Lung microvascular endothelial cell (primary cell): ENCODE measurements around the gene IPO7. TPM values are rescaled to one million over a fixed set of nuclear protein-coding genes. Genes with fewer than 3 reads are reported as not detected.
"Not testable (repeated sequence)": the region's sequence is repeated elsewhere in the genome, so short reads cannot be mapped to it uniquely, and the experiment has no call there.

ENCODE experiments used
- DNase-seq, 2 donors: peaks; one replicate each; pipeline versions ENCODE4 v3.0.0 to v3.0.0-alpha.2; 2010; ENCODE audit warnings: low read depth in 2 of 2
- total RNA-seq: library from RNA; depleted of rRNA; stranded (reverse); fragments of >200 nt; gene quantifications from 2 replicates; pipeline ENCODE4 v1.2.1, GENCODE V29; 2014

The IPO7 gene
- total RNA-seq, 1 donor from 2014 or later = 90.5 TPM

DNA sequence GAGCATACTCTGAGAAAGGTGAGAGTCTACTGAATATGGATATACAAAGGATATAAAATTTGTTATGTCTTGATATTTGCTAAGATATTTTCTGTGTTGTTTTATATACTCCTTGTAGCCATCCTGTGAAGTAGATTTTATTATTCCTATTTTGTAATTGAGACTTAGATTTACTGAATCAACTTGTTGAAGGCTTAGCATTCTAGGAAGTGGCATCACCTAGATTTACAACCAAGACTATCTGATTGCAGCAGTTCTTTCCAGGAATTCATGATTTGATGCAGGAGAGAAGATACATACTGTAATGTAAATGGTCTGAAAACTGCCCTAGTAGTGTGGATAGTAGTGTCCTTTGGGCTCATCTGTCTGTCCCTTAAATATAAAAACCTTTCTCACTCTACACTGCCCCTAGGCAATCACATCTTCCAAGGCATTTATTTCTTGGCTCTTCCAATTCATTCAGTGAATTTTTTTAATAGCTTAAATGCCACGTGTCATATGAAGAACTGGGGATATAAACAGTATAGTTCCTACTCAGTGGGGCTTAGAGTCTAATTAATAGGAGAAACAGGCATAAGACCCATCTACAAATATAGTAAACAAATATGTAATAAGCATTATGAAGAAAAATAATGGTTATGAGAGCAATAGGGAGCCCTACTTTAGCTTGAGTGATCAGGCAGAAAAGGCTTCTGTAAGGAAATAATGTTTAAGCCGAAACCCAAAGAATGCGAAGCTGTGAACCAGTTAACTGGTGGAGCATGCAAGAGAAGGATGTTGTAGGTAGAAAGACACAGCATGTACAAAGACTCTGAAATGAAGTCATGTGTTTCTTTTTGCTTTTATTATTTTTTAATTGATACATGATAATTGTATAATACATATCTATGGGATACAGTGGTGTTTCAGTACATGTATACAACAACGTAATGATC lies 13.6 kb downstream of the IPO7 start:
- DNase-seq = no peak

DNA sequence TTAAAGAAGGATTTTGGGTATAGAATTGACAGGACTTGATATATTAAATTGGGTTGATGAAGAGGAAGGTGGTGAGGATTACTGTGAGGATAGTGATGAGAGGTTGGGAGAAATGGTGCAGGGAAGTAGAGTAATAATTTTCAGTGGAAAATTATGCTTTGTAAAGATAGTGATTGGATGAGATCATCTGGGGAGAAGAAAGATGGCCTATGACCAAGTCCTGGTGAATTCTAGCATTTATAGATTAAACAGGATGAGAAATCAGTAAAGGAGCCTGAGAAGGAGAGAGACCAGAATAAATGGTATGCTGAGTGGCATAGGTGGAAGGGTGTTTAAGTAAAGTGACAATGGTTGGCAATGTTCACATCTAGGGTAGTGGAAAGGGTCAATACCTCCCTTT lies 15.0 kb downstream of the IPO7 start:
- DNase-seq = no peak

DNA sequence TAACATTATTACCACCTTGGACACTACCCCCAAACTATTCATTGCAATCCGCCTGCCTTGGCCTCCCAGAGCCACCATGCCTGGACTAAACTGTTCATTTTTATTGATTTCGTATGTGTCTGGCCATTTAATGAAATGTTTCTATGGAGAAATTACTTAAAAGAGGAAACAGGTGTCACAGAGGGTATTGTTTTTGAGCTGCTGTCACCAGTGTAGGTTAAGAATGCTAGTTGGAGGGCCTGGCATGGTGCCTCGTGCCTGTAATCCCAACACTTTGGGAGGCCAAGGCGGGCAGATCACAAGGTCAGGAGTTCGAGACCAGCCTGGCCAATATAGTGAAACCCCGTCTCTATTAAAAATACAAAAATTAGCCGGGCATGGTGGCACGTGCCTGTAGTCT lies 17.4 kb downstream of the IPO7 start:
- peak; percentile 13 to 72 for DNase-seq

DNA sequence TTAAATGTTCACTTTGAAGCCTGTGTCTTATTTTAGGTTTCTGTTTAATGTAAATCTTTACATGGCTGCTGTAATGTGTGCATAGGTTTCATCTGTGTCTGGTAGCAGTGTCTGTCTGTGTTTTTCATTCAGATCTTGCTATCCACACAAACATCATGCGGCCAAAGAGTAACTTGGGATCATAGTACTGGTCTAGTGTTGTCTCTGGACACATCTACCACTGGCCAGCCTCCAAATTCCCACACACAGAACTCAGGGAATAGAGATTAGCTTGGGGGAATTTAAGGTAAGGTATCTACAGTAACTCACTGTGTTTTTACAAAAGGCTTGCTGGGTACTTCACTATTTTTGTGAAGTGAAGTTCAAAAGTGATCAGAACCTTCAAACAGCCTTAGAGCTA lies 44.3 kb downstream of the IPO7 start:
- peak in 1 of 2 donors; percentile 13 for DNase-seq

DNA sequence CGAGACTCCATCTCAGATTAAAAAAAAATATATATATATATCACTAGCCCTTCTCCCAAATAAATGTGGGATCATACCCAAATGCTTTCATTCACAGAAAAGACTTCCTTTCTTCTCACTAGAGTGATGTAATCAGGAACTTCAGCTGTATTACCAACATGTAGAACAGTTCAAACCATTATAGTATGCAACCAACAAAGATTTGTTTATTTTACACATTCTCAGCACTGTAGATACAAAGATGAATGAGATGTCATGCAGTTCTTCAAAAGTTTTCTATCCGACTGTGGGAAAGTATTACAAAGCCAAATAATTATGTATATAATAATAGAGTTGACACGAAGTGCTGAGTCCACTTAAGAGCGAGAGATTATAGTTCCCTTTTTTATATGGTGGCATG lies 54.2 kb downstream of the IPO7 start:
- DNase-seq = no peak

DNA sequence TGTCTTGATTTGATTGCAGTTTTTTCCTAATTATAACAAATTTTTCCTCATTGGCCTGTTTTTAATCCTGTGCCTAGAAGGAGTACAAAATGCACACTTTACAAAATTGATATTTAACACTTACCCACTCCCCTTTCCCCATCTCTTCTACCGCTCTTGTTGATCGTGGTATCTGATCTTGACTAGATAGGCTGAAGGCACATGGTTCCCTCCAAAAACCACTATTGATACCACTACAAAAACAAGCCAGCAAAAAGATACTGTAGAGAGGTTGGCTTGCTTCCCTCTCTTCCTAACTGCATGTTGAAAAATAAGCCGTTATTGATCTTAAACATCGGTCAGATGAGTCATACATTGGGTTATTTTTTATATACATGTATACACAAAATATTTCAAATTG lies 61.8 kb downstream of the IPO7 start:
- DNase-seq = no peak

DNA sequence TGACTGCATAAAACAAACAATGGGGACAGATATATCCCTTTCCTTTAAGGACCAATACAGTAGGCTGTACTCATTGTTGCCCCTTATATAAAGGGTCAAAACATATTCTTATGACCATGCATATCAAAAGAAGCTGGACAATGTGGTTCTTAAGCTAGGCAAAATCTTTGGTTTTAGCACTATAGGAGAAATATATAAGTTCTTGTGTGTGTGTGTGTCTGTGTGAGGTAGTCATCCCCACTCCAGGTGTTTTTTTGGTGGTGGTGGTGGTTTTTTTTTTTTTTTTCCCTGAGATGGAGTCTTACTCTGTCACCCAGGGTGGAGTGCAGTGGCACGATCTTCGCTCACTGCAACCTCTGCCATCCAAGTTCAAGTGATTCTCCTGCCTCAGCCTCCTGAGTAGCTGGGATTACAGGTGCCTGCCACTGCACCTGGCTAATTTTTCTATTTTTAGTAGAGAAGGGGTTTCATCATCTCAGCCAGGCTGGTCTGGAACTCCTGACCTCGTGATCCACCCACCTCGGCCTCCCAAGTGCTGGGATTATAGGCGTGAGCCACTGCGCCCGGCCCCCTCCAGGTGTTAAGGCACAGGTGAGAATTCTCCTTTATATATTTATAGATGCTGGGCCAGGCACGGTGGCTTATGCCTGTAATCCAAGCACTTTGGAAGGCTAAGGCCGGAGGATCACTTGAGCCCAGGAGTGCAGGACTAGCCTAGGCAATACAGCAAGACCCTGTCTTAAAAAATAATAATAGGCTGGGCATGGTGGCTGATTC lies 64.3 kb downstream of the IPO7 start:
- no peak for DNase-seq

DNA sequence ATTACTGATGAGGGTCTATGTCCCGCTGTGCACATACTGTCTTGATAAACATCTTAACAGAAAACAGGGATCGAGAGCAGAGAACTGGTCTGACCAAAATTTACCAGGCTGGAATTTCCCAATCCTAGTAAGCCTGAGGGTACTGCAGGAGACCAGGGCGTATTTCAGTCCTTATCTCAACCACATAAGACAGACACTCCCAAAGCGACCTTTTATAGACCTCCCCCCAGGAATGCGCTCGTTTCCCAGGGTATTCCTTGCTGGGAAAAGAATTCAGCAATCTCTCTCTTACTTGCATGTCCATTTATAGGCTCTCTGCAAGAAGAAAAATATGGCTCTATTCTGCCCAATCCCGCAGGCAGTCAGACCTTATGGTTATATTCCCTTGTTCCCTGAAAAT lies 67.6 kb downstream of the IPO7 start:
- DNase-seq = not testable (repeated sequence)

DNA sequence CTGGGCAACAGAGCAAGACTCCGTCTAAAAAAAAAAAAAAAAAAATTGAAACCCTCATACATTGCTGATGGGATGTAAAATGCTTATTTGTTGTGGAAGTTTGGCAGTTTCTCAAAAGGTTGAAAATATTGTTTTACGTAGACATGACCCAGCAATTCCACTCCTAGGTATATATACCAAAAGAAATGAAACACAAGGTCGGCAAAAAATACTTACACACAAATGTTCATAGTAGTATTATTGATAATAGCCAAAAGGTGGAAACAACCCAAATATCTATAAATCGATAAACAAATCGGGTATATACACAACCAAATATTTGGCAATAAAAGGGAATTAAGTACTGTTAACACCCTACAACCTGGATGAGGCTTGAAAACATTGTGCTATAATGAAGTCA lies 71.3 kb downstream of the IPO7 start:
- no peak for DNase-seq

DNA sequence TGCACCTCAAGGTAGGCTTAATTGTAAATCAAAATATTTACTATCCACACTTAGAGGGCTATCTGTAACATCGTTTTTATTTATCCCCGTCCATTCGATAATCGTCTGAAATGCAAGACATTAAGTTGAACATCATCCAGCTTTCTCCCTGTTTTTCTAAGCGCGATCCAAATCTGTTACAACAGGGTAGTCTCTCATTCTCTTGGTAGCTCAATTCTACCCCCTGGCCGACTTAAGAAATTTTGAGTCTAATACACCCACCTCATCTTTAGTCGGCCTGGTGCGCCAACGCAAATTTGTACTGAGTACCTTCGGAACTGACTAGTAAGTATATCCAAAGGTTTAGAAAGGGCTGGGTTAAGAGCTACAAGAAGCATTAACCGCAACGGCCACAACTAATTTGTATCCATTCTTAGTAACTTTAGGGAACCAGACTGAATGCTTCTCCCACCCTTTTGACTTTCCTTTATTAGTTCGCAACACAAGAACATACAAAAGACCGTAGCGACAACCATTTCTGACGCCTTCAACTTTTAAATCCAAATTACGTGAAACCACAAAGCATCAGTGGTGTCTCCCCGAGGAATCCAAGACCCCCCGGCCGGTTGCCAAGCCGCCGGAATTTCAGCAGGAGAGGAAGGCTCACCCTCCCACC lies 75.3 kb downstream of the IPO7 start:
- DNase-seq = peak; percentile 56 to 63

DNA sequence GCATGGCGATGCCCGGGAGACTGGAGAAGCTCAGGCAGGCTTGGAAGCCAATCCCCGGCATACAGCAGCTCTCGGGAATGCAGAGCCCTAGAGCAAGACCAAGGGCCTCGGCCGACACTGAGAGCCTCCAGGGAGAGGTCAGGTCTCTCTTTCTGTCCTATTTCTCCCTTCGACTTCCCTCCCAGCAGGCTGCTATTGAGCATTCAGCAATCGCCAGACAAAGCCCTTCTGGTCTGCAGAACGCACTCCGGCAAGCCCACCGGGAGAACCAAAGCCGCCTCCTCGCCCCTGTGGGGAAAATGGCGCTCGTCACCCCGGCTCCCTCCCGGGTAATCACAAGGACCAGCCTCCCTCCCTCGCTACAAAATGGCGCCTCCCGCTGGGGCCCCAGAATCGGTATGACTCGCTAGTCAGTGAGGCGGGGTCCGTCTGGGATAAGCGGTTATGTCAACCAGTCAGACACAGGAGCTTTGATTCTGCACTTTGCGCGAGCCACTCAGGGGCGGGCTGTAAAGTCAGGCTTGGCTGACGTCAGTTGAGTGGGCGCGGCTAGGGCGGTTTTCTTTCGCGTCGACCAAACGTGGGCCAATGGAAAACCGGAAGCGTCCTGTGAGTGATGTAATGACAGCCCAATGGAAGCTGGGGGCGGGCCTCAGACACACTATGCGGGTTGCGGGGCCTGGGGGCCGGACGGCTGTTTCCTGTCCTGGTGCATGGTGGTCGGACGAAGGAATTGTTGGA lies 76.0 kb downstream of the IPO7 start, which contains the start of gene ZNF143:
TSS of gene ZNF143 (plus strand) at position 691 of the 741 bp plus-strand sequence. CDS start 10,297 bp downstream, outside the sequence.
- peak; percentile 100 for DNase-seq

DNA sequence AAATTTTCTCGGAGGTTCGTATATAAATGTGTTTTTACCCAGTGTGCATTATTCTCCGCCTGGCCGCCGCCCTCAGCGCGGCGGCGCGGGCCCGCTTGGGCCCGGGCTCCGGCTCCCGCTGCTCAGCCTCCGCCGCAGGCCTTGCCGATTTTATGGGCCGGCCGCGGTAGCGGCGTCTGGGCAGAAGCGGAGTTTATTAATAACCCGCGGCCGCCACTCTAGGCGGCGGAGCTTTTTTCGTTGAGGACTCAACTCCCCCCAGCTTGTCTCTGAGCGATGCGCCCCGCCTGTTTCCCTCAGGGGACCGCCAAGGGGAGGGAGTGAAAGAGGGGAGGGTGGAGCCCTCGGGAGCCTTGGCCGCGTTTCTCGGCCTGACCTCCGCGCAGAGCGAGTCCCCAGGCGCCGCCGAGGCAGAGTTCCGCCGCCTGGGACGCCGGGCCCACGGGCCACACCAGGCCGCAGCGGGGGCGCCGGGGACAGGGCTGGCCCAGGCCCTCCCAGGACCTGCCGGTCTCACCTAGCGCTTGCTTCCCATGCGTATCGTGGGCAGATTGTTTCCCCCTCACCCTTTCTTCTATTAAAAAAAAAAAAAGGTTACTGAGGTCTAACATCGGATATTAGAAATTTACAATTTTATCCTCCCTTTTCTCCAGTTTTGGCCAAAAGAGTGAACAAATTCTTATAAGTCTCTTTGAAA lies 76.8 kb downstream of the IPO7 start:
- DNase-seq = peak; percentile 86 to 91

DNA sequence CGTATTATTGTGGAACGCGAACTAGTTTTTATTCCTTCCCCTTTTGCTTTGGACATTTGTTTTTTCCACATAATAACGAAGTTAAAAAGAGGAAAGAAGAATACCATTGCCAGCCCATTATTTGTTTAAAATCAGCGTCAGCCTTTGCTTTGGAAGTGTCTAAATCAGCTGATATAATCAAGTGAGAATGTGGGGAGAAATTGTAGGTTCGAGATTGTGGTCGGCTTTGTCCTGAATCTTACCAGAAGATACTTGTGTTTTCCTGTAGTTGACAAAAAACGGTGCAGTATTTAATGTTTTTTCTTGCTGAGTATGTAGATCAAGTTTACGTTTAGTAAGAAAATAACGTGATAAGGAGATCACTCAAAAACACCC lies 77.3 kb downstream of the IPO7 start:
- DNase-seq = peak; percentile 38 to 41

DNA sequence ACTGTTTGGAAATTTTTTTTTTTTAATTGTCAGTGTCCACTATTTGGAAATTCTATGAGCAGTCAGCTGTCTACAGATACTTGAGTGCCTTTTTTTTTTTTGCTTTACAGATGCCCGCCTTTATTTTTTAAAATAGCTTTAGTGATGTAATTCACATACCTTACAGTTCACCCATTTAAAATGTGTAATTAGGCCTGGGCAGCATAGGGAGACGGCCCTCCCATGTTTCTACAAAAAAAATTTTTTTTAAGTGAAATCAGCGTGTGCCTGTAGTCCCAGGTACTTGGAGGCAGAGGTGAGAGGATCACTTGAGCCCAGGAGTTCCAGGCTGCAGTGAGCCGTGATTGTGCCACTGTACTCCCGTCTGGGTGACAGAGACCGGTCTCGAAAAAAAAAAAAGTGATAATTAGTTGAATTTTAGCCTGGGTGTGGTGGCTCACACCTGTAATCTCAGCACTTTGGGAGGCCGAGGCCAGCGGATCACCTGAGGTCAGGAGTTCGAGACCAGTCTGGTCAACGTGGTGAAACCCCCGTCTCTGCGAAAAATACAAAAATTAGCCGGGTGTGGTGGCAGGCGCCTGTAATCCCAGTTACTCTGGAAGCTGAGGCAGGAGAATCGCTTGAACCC lies 77.8 kb downstream of the IPO7 start:
- DNase-seq = peak in 1 of 2 donors; percentile 1

DNA sequence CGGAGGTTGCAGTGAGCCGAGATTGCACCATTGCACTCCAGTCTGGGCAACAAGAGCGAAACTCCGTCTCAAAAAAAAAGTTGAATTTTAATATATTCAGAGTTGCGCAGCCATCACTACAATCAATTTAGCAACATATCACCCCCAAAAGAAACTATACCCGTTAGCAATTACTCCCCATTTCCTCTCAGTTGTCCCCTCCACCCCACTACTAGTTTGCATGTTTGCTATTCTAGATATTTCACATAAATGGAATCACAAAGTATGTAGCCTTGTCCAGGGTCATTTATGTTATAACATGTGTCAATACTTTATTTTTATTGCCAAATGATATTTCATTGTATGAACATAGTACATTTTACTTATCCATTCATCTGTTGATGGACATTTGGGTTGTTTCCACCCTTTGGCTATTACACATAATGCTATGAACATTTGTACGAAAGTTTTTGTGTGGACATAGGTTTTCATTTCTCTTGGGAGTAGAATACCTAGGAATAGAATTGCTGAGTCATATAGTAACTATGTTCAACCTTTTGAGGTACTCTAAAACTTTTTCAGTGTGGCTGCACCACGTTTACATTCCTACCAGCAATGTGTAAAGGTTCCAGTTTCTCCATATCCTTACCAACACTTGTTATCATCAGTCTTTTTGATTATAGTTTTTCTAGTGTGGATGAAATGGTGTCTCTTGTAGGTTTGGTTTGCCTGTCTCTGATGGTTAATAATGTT lies 78.5 kb downstream of the IPO7 start:
- DNase-seq = no peak

DNA sequence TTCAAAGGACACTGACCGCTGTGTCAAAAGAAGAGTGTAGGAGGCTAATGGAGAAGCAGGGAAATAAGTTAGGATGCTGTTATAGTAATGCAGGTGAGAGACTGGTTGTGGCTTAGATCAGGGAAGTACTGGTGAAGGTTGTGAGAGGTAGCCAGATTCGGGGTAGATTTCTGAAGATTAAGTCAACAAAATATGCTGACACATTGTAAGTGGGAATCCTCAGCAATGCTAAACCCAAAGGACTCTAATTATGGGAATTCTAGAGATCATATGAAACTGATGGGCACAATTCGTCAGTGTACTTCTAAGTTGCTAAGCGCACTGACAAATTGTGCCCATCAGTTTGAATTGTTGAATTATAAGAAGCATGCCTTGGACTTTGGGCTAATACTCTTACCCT lies 86.3 kb downstream of the IPO7 start:
- DNase-seq = no peak

DNA sequence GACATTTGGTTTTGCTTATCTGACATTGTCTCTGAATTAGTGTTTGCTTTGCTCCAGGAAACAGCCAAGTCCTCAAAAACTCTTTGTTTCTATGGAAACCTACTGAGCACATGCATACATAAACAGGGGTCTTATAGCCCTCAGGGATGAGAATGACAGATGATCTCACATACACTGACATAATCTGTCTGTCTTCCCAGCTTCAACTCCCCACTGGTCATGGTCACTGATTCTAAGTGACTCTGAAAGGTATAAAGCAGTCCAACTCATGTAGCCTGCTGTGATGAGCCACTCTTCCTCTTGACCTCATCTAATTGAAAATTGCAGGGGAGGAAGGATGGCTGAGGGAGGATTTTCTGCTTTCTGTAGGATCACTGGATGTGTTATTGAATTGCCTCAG lies 89.0 kb downstream of the IPO7 start:
- no peak for DNase-seq

DNA sequence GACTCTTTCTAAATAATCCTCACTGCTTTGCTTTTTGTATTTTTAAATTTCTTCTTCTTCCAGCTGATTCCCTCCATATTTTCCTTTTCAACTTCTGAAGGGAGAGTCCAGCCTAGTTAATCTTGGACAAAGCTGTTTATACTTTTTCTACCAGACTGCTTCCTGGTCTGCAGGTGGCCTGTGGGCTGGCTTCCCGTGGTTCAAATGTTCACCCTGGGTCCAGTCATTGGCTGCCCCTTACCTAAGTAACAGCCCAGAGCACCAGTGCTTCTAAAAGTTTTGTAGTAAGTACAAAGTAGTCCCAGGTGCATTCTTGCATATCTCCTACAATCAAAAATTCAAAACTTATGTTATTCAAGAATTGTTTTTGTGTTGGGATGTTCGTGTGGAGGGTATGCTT lies 95.4 kb downstream of the IPO7 start:
- DNase-seq = no peak

DNA sequence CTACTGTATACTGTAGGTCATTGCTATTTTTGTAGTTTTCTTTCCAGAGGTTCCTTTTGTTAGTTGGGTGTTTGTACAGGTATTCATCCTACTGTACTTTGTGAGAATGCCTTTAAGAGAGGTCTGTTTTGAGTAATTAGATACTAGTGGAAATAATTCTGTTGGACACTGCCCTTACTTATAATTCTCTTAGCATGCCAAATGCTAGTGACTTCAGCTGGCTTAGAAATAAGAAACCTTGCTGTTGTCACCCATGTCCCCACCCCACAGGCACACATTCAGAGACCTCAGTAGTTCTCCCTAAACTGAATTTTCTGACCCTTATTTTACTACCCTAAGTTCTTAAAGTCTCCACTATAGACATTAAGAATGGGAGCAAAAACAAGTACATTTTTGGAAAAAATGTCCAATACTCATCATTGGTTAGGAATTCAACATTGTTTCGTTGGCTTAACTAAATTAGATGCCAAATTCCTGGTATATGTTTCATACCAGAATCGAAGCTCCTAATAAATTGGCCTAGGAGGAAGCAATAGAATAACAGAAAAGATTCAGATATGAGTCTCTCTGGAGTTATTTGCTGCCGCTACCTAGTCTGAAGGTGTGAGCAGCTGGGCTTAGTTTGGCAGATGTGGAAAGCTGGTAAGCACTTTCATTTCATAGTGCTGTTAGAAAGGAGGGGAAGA lies 104.8 kb downstream of the IPO7 start:
- no peak for DNase-seq
